ENCODE results near the gene ZBTB39. TPM values are rescaled to one million over a fixed set of nuclear protein-coding genes. Genes with fewer than 3 reads are reported as not detected.

ZBTB39 gene
- total RNA-seq, 1 donor from 2014 or later, result 21.1 TPM

GRCh38 chr12:56996793-56997545, 9.4 kb downstream of the ZBTB39 start:
- H3K4me3 ChIP-seq, result no peak overlapping the region
- peaks cover 37% of the 10 kb centered on the region for H3K79me2 ChIP-seq (ENCODE audit: low read depth)
- Mint-ChIP-seq H3K36me3 (peaks cover 24% of the 10 kb centered on the region), H3K9me3 (no peaks in the 10 kb centered on the region), H3K27me3 (ENCODE audit: insufficient read depth, low read depth) (no peaks in the 10 kb centered on the region), H3K4me1 (peaks cover 5% of the 10 kb centered on the region), H3K4me3 (no peak overlapping the region), H3K27ac (peak overlapping the region; percentile 57)
- TF ChIP-seq EZH2 (IDR thresholded peaks at IDR 0.05) (no peak), EZH2phosphoT487 (IDR thresholded peaks at IDR 0.05) (no peak)
- TF ChIP-seq, protein P1, sequence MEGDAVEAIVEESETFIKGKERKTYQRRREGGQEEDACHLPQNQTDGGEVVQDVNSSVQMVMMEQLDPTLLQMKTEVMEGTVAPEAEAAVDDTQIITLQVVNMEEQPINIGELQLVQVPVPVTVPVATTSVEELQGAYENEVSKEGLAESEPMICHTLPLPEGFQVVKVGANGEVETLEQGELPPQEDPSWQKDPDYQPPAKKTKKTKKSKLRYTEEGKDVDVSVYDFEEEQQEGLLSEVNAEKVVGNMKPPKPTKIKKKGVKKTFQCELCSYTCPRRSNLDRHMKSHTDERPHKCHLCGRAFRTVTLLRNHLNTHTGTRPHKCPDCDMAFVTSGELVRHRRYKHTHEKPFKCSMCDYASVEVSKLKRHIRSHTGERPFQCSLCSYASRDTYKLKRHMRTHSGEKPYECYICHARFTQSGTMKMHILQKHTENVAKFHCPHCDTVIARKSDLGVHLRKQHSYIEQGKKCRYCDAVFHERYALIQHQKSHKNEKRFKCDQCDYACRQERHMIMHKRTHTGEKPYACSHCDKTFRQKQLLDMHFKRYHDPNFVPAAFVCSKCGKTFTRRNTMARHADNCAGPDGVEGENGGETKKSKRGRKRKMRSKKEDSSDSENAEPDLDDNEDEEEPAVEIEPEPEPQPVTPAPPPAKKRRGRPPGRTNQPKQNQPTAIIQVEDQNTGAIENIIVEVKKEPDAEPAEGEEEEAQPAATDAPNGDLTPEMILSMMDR (IDR thresholded peaks at IDR 0.05), result no peak
- no peaks in the 10 kb centered on the region for H3K9me3 ChIP-seq (ENCODE audit: low read depth)
- H4K20me1 ChIP-seq (ENCODE audit: low read depth), result peaks cover 48% of the 10 kb centered on the region
- no peaks in the 10 kb centered on the region for H3K27me3 ChIP-seq
- no peak overlapping the region for H3K27ac ChIP-seq
- H3K36me3 ChIP-seq, result peaks cover 9% of the 10 kb centered on the region
- H2AFZ ChIP-seq (replicated peaks), result no peak overlapping the region
- no peaks in the 10 kb centered on the region for H3K4me1 ChIP-seq
- no peak overlapping the region for H3K4me2 ChIP-seq
- H3K9ac ChIP-seq, result no peak overlapping the region
- no peaks in the 10 kb centered on the region for H3F3A ChIP-seq (ENCODE audit: low read depth)
- no peak for DNase-seq (ENCODE audit: low spot score)

DNA sequence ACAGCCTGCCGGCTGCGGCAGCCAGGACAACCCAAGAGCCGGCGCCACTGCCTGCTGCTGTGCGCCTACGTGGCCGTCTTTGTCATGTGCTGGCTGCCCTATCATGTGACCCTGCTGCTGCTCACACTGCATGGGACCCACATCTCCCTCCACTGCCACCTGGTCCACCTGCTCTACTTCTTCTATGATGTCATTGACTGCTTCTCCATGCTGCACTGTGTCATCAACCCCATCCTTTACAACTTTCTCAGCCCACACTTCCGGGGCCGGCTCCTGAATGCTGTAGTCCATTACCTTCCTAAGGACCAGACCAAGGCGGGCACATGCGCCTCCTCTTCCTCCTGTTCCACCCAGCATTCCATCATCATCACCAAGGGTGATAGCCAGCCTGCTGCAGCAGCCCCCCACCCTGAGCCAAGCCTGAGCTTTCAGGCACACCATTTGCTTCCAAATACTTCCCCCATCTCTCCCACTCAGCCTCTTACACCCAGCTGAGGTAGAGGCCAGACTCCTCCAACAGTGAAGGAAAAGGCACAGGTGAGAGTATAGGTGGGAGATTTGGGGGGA, 10.3 kb downstream of the ZBTB39 start:
- Histone ChIP-seq H3K4me2 (no peak overlapping the region), H3K36me3 (peaks cover 8% of the 10 kb centered on the region), H3K27ac (no peak overlapping the region), H3K4me1 (no peaks in the 10 kb centered on the region), H3K27me3 (no peaks in the 10 kb centered on the region), H3K79me2 (ENCODE audit: low read depth) (peaks cover 29% of the 10 kb centered on the region), H3K4me3 (no peak overlapping the region), H2AFZ (replicated peaks) (no peak overlapping the region), H3K9ac (no peak overlapping the region), H4K20me1 (ENCODE audit: low read depth) (peaks cover 39% of the 10 kb centered on the region), H3F3A (ENCODE audit: low read depth) (no peaks in the 10 kb centered on the region), H3K9me3 (ENCODE audit: low read depth) (no peaks in the 10 kb centered on the region)
- DNase-seq (ENCODE audit: low spot score), result no peak
- no peak for TF ChIP-seq EZH2phosphoT487 (IDR thresholded peaks at IDR 0.05)
- no peak for TF ChIP-seq EZH2 (IDR thresholded peaks at IDR 0.05)
- TF ChIP-seq, protein P1 (IDR thresholded peaks at IDR 0.05), result no peak
- peaks cover 2% of the 10 kb centered on the region for H3K4me1 Mint-ChIP-seq
- H3K9me3 Mint-ChIP-seq, result no peaks in the 10 kb centered on the region
- peaks cover 18% of the 10 kb centered on the region for H3K36me3 Mint-ChIP-seq
- peak overlapping the region; percentile 27 for H3K27ac Mint-ChIP-seq
- no peaks in the 10 kb centered on the region for H3K27me3 Mint-ChIP-seq (ENCODE audit: insufficient read depth, low read depth)
- no peak overlapping the region for H3K4me3 Mint-ChIP-seq

DNA sequence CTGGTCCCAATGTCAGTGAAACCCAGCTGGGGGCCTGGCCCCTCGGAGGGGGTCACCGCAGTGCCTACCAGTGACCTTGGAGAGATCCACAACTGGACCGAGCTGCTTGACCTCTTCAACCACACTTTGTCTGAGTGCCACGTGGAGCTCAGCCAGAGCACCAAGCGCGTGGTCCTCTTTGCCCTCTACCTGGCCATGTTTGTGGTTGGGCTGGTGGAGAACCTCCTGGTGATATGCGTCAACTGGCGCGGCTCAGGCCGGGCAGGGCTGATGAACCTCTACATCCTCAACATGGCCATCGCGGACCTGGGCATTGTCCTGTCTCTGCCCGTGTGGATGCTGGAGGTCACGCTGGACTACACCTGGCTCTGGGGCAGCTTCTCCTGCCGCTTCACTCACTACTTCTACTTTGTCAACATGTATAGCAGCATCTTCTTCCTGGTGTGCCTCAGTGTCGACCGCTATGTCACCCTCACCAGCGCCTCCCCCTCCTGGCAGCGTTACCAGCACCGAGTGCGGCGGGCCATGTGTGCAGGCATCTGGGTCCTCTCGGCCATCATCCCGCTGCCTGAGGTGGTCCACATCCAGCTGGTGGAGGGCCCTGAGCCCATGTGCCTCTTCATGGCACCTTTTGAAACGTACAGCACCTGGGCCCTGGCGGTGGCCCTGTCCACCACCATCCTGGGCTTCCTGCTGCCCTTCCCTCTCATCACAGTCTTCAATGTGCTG, 11.0 kb downstream of the ZBTB39 start:
- Mint-ChIP-seq H3K27ac (peak overlapping the region; percentile 27), H3K4me1 (no peaks in the 10 kb centered on the region), H3K4me3 (no peak overlapping the region), H3K36me3 (peaks cover 18% of the 10 kb centered on the region), H3K9me3 (no peaks in the 10 kb centered on the region), H3K27me3 (ENCODE audit: insufficient read depth, low read depth) (no peaks in the 10 kb centered on the region)
- H3K79me2 ChIP-seq (ENCODE audit: low read depth), result peaks cover 22% of the 10 kb centered on the region
- H3K9me3 ChIP-seq (ENCODE audit: low read depth), result no peaks in the 10 kb centered on the region
- TF ChIP-seq EZH2phosphoT487 (IDR thresholded peaks at IDR 0.05) (no peak), EZH2 (IDR thresholded peaks at IDR 0.05) (no peak)
- TF ChIP-seq, protein P1 (IDR thresholded peaks at IDR 0.05), result no peak
- H3K27ac ChIP-seq, result no peak overlapping the region
- no peak overlapping the region for H2AFZ ChIP-seq (replicated peaks)
- H3K36me3 ChIP-seq, result peaks cover 1% of the 10 kb centered on the region
- peaks cover 33% of the 10 kb centered on the region for H4K20me1 ChIP-seq (ENCODE audit: low read depth)
- no peaks in the 10 kb centered on the region for H3K27me3 ChIP-seq
- no peak for DNase-seq (ENCODE audit: low spot score)
- H3K9ac ChIP-seq, result no peak overlapping the region
- H3F3A ChIP-seq (ENCODE audit: low read depth), result no peaks in the 10 kb centered on the region
- no peak overlapping the region for H3K4me3 ChIP-seq
- H3K4me2 ChIP-seq, result no peak overlapping the region
- no peaks in the 10 kb centered on the region for H3K4me1 ChIP-seq
